GF-D8 (cell line): ENCODE measurements around the gene SLC31A1.
A peak's percentile ranks its signal among the peaks of the same experiment; 100 is the strongest.
"Not testable (repeated sequence)": the region's sequence is repeated elsewhere in the genome, so short reads cannot be mapped to it uniquely, and the experiment has no call there.

Experiments used
- DNase-seq: peaks from one replicate; lab custom pipeline; 2025; lab: John Stamatoyannopoulos, UW

Gene SLC31A1

DNA sequence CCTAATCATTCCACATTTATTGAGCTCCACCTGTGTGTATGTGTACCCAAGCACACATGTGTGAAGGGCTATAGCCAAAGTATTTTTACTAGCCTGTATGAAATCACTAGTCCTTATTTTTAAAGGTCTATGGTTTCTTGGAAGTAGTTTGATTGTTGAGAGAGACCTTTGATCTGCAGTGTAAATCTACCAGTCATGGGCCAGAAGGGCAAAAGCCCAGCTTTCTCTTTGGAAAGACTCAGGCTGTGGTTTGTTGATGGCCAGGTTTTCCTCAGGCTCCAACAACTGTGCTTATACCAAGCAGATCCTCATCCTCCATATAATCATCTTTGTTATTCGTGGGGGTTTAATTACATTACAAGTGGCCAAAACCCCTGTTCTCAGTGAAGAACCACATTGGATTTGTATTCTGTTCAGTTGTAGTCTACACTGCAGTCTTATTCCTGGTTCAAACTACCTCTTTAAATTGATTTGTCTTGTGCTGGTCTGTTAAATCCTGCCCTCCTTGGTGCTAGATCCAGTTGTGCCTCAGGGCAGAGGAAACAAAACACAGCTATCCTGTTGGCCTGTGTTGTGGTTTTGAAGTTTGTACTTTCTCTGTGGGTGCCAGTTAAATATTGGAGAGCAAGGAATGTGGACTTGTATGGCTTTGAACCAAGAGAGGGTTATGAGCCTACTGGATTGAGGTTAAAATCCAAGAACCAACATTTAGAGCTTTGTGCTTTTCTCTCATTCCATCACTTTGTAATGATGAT, 40.8 kb downstream of the SLC31A1 start:
- DNase-seq = no peak

DNA sequence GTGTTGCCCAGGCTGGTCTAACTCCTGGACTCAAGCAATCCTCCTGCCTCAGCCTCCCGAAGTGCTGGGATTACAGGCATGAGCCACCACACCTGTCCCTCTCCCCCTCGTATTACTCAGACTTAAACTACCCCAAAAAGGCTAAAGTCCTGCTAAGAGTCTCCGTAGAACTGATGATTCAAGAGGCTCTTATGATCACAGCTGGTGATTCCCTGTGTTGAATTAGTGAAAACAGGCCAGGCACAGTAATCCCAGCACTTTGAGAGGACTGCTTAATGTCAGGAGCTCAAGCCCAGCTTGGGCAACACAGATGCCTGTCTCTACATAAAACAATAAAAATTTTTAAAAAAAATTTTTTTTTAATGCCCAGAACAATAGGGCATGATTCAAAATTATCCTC, 44.8 kb downstream of the SLC31A1 start:
- no peak for DNase-seq

DNA sequence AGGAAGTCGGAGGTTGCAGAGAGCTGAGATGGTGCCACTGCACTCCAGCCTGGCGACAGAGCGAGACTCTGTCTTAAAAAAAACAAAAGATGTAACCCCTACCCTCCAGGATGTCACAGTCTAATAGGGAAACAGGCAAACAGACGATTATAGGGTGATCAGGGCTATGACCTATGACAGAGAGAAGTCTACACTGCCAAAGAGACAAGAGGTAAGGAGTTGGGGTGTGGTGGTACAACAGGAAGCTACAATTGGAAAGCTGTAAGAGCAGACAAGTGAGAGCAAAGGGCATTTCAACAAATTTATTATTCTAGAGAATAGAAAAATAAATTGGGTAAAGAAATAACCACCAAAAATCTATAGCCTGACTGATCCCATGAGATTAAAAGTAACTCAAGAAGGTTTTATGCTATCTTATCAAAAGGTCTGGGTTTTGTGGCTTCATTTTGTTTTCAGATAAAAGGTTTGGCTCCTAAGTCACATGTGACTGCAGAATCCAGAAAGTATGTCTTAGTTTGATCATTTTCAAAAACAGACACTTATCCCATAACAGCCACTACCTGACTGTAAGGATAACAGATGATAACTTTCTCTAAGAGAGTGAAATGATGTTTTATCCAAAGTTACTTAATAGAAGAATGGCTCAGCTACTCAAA, 46.7 kb downstream of the SLC31A1 start:
- no peak for DNase-seq

DNA sequence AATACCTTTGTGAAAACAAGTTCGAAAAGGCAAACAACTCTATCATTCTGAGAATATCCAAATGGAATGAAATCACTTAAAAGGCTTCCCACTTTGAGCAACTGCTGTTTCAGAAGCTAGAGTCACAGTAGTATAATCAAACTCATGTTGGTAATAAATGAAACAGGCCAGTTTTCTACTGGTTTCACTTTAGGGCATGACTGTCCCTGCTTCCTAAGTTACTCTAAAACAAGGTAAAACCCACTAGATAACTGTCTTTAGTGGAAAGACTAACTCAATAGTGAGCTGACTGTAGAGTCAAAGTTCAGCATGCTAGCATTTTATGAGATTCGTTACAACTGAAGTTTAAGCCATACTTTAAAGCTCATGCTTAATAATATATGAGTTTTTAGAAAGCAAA, 48.0 kb downstream of the SLC31A1 start:
- DNase-seq = no peak

DNA sequence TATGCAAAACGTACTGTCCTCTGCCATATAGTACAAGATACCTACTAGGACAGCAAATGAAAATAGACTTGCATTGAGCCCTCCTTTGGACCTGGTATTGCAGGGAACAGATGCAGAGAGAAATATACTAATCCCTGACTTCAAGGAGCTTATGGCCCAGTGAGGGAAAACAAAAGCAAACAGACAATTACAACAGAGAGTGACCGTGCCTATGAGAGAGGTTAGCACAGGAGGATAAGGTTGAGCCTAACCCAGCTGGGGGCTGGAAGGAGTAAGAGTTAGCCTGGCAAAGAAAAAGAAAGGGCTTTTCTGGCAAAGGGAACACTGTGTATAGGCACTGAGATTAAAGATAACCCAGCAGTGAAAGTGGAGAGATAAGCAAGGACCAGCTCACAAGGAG, 48.5 kb downstream of the SLC31A1 start:
- DNase-seq = no peak

DNA sequence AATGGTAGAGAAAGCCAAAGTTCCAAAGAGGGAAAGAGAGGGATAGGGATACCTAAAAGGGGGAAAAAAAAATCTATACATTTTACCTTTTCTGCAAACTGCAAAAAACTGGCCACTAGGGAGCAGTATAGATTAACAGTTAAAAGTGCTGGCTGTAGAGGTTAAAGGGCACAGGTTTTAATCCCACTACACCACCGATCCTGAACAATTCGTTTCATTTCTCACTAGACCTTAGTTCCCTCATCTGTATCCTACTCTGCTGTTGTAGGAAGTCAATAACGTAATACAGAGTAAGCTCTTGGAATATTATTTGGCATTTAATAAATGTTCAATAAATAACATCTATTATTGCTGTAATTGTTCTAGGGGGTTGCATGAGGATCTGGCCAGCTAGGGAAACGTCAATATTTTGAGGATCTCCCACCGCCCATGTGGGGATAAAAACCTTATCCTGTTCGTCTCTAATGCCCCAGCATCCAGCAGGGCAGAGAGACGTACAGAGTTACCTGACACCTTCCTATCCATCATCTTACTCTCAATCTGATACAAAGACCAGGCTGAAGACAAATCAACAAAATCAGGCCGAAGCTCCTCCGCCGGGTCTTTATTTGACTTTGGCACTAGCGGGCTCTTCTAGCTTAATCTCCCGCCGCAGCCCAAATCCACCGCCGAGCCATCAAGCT, 53.3 kb downstream of the SLC31A1 start:
- DNase-seq = peak; percentile 12

DNA sequence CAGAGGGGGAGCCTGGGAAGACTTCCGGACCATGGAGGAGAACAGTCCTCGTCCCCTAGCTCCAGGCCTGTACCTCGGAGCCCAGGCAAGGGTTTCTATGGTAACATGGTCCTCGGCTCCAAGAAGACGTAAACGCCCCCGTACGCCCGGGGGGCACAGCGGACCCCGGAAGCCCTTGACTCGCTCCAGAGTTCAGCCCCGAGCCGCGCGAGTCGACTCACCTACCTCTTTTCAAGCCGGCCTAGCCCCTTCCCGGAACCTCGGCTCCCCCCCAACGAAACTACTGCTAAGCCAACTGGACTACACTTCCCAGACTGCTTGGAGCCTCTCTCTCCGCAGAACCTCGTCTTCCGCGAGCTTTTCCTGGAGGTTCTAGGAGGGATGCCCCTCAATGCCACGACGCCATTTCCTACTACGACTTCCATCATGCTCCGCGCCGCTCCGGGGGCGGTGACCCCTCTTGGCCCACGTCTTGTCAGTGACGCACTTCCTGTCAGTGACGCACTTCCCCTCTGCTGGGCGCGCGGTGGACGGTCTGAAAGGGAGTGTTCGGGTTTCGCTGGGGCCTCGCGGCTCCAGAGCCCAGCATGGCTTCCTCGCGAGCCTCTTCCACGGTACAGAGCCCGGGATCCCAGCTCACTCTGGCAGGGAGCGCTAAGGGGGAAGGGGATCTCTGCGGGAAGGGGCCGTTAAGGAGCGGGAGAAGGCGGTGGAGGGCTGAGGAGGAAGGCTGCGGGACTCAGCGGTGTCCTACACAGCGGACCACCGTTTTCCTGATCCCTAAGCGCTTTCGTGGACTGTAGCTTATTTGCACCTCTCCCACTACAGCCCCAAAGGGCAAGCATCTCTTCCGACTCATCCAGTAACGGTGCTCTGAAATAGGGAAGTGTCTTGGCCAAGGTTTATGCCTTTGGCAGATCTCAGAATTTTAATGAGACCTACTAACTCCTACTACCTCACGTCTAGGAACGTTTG, 54.1 kb downstream of the SLC31A1 start, which contains the start of the genes CDC26 and PRPF4:
TSS of gene CDC26 (minus strand) at position 416 of the 975 bp plus-strand sequence. CDS start 3,065 bp downstream, outside the sequence.
TSS of gene PRPF4 (plus strand) at position 502 of the 975 bp plus-strand sequence. CDS start at position 588, 86 bp downstream.
- DNase-seq = peak; percentile 93

DNA sequence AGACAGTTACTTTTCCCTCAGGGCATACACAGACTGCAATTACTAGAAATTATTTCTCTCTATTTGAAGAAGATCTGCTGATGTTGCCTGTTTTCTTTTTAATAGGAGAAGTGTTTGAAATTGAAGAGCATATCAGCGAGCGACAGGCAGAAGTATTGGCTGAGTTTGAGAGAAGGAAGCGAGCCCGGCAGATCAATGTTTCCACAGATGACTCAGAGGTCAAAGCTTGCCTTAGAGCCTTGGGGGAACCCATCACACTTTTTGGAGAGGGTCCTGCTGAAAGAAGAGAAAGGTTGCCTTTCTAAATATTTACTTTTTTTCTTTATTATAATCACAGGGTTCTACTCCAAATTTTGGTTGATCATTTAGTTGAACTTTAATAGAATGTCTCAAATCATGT, 57.5 kb downstream of the SLC31A1 start:
- no peak for DNase-seq

DNA sequence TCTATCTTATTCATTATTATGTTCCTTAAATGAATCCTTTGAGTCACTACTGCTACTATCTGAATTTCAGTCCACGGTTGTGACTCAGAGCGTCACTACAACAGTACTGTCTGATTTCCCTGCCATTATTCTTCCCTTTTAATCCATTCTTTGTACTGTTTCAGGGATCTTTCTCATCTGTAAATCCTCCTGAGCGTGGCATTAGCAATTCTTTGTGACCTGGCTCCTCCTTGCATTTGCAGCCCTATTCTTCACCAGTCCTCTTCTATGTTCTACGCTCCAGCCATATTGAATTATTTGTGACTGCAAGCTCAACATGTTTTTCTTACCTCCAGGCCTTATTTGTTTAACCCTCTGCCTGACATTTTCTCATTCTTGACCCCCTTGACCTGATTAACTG, 60.0 kb downstream of the SLC31A1 start:
- no peak for DNase-seq

DNA sequence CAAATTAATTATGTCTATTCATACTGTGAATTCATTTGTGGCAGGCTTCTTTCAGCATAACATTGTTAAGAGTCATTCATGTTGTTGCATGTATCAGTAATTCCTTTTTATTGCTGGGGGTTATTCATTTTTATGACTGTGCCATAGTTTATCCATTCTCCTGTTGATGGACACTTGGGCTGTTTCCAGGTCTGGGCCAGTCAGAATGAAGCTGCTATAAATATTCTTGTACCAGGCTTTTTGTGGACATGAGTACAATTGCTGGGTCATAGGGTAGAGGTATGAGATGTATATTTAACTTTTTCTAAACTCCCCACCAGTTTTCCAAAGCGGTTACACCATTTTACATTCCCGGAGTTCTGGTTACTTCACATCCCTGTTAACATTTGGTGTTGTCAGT, 67.7 kb downstream of the SLC31A1 start:
- no peak for DNase-seq

DNA sequence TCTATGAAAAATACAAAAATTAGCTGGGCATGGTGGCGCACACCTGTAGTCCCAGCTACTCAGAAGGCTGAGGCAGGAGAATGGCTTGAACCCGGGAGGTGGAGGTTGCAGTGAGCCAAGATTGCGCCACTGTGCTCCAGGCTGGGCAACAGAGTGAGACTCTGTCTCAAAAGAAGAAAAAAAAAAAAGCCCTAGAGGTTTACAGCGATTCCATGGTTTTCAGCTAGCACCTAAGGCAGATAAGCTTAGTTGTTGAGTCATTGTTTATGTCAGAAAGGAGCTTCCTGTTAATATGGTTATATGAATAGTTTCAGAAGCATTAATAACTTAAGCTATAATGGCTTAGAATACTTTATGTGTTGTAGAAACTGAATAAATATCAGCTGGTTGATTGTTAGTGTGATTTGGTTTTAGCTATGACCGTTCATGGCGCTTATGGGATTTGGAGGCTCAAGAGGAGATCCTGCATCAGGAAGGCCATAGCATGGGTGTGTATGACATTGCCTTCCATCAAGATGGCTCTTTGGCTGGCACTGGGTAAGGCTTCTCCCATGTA, 68.8 kb downstream of the SLC31A1 start:
- no peak for DNase-seq

DNA sequence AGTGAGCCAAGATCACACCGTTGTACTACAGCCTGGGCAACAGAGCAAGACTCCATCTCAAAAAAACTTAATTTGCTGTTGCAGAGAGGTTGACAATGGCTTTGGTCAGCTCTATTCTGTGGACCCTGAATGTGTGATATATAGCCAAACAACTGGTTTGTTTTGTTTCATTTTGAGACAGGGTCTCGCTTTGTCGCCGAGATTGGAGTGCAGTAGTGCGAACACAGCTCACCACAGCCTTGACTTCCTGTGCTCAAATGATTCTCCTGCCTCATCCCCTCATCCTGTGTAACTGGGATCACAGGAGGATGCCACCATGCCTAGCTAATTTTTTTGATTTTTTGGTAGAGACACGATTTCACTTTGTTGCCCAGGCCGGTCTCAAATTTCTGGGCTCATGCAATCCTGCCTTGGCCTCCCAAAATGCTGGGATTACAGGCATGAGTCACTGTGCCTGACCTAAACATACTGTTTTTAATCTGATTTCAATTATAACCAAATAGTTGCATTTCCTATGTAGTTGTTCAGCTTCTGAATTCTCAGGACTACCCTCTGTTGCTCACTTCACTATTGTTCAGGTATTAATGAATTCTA, 72.0 kb downstream of the SLC31A1 start:
- no peak for DNase-seq

DNA sequence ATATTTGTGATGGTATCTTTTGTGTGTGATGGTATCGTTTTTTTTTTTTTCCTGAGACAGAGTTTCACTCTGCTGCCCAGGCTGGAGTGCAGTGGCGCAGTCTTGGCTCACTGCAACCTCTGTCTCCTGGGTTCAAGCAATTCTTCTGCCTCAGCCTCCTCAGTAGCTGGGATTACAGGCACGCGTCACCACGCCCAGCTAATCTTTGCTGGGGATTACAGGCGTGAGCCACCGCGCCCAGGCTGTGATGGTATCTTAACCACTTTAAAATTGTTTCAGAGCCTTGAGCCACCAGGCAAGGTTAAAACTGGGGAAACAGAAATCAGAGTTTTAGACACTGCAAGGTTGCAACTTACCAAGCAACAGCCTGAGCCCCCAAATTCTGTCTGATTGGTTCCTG, 74.9 kb downstream of the SLC31A1 start:
- DNase-seq = not testable (repeated sequence)

DNA sequence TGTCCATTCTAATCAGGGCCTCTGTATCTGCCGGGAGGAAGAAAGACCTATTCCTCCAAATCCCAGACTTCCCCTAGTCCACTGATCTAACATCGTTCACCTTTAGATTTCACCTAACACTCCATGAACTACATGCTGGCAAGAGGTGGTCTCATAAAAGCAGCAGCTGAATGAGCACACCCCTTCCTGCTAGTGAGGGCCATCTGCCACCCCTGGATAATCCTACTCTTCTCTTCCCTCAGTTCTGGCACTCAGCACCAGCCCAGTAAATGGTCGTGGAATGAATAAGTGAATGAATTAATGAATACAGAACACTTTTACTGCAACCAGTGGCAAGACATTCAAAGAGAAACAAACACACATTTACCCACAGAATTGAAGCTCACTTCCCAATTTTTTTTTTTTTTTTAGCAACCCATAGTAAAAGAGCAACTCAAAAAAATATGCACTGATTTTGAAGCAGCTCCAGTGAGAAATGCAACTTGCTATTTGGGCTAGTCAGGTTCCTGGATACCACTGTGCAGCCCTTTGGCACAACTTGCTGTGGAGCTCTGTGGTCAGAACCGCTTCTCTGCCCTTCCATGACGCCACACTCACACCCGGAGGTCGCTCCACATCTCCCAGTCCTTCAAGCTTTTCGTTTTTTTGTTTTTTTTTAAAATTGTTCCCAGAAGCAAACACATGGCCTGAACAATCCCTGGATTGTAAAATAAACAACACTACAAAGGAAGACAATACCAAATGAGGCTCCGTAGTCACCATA, 75.6 kb downstream of the SLC31A1 start:
- no peak for DNase-seq

DNA sequence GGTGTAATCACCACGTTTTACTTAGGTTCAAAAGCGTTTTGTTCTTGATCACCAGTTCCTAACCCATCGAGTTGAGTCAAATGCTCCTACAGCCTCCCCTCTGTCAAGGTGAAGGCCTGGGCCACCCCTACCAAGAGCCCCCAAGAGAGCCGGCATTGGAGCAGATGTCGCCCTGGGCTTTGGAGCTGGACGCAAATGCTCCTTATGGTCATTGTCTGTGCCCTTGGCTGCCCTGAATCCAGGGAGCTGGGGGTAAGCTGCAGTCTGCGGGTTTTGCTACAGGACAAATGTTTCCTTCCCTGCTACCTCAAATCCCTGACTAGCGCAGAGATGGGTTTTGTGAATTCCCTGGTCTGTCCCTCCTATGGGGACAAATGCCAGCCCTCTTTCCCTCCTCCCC, 77.0 kb downstream of the SLC31A1 start:
- no peak for DNase-seq

DNA sequence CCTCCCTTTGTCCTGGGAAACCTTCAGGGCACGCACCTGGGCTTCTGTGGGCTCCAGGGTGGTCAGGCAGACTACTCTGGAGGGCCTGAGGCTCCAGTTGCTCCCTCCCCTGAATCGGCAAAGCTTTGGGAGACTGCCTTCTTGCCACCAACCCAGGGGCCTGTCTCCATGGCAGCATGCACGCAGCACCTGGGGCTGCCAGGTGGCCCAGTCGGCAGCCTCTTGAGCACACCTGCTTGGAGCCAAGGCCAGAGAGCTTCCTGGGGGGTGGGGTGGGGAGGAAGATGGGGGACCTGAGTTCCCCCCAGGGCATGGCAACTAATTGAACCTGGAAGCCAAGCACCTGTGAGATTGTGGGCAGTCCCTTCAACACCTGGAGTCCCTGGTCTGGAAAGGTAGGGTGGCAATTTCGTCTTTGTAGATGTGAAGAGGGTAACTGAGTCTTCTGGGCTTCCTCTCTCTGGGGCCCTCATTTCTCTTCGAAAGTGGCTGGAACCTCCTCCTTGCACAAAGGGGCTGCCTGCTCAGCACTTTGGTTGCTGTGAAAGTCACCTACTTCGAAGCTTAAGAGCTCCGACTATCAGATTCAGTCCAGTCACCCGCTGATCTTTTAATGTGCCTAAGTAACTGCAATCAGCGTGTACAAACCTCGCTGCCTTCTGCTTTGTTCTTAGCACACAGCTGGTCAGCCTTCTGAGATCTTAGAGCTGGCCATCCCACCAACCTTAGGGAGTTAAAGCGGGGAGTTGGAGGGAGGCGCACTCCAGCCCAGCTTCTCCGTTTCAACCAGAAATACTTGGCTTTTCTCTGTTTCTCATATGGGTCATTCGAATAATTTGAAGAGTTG, 77.8 kb downstream of the SLC31A1 start:
- DNase-seq = no peak

DNA sequence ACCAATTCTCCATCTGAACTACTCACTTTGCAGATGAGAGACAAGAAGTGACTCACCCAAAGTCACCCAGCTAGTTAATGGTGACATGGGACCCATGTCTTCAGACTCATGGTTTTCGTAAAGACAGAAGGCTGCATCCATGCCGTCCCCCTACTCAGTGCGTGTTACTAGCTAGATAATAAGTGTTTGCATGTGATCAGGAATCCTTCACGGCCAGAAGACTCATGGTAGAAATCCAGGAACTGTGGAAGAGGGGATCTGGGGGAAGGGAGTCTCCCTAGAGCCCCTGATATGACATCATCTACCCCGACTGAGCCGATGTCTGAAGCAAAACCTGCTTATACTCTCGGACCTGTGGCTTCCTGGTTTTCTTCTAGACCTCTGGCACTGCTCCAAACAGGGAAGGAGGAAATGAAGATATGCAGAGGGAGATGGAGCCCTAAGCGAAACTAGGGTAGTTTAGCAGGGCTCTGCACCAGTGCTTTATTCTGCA, 78.5 kb downstream of the SLC31A1 start:
- DNase-seq = no peak

DNA sequence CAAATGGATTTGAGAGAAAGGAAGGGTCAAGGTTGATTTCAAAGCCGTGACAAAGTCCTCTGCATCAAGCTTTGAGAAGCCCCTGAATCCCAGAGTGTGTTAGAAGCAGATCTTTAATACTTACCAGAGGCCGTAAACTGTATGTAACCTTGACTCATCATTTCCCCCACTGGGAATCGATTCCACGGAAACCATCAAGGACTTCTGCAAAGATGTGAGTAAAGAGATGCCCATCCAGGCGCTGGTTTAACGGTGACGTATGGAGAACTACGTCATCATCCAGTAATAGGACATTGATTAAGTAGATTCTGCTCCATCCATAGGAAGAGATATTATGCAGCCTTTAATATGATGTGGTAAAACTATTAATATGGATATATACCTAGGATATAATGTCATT, 80.2 kb downstream of the SLC31A1 start:
- DNase-seq = no peak

DNA sequence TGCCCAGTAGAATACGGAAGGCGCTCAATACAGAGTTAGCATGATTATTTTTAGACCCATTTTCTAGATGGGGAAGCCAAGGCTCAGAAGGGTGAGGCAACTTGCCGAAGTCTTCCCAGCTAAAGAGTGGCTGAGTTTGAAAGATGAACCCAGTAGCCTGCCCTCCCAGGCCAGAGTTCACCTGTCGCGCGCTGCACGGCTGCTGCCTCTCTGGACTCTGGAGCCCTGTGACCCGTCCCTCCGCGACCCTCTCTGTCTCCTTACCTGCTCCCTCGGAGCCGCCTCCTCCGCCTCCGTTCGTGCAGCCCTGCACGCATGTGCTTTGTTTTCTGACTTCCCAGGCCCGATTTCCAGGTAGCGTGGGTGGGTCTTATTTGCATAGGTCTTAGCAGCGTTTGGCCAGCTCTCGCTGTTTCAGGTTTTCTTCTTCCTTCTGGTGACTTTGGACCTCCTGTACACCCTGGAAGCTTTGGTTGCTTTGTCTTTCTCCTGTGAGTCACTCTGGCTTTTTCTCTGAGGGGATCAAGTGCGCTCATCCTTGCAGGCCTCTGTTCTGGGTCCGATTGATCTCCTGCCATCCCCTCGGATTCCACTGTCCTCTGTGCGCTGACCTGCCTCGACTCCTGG, 81.6 kb downstream of the SLC31A1 start, which contains the start of gene RNF183:
TSS of gene RNF183 (minus strand) at position 585 of the 627 bp plus-strand sequence. CDS start 5,192 bp downstream, outside the sequence.
- no peak for DNase-seq
